ENCODE data around the gene SMAD9. TPM values are rescaled to one million over a fixed set of nuclear protein-coding genes. Genes with fewer than 3 reads are reported as not detected.

The SMAD9 gene
- total and polyA plus RNA-seq, 2 experiments from 2014 or later = 10.6 to 10.8 TPM

DNA sequence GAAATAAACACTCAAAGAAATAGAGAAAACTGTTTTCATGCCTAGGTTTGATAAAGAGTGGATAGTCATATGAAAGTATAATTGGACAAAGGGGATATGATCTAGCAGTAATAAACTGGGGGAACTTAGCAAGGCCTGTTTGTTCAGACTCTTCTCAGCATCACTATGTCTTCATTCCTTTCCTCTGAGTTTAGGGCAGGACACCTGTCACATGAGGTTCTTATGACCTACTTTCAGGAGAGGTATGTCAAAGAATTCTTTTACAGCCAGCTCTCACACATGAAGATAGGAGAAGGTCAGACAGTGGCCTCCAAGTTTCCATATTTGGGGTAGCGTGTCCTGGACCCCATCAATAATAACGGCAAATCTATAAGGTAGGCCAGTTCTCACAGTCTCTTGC, 112.4 kb downstream of the SMAD9 start:
- no peak overlapping the region for H3K9ac ChIP-seq
- H3K4me3 ChIP-seq = no peak overlapping the region
- in situ Hi-C loops (cut with MboI) = no loop called here
- H3F3A ChIP-seq (ENCODE audit: insufficient read depth) = no peaks in the 10 kb centered on the region
- H3K9me2 ChIP-seq (ENCODE audit: insufficient read depth) = no peaks in the 10 kb centered on the region
- H3K36me3 ChIP-seq (ENCODE audit: low read depth) = no peaks in the 10 kb centered on the region
- no peaks in the 10 kb centered on the region for H3K79me2 ChIP-seq (ENCODE audit: insufficient read depth)
- WGBS, 2 experiments (ENCODE audit: low coverage in 1 of 2, low lambda C conversion rate in 2 of 2, missing lambda C conversion rate in 2 of 2) = 73 to 75% methylated on average over 2 of the region's 2 CpGs
- TF ChIP-seq EZH2 (IDR thresholded peaks at IDR 0.05; ENCODE audit: insufficient read depth, poor library complexity, severe bottlenecking) (no peak), EZH2phosphoT487 (IDR thresholded peaks at IDR 0.05; ENCODE audit: insufficient read depth, low read depth) (no peak)
- H3K9me3 ChIP-seq (ENCODE audit: low read depth) = no peaks in the 10 kb centered on the region
- DNase-seq = no peak
- H3K27me3 ChIP-seq (replicated peaks; ENCODE audit: insufficient read depth) = no peaks in the 10 kb centered on the region
- H3K27ac ChIP-seq = no peak overlapping the region
- H3K4me2 ChIP-seq (ENCODE audit: unreplicated experiment) = no peak overlapping the region
- H4K20me1 ChIP-seq (ENCODE audit: insufficient read depth) = no peaks in the 10 kb centered on the region
- no peak overlapping the region for H2AFZ ChIP-seq
- no peaks in the 10 kb centered on the region for H3K4me1 ChIP-seq (ENCODE audit: insufficient read depth)

DNA sequence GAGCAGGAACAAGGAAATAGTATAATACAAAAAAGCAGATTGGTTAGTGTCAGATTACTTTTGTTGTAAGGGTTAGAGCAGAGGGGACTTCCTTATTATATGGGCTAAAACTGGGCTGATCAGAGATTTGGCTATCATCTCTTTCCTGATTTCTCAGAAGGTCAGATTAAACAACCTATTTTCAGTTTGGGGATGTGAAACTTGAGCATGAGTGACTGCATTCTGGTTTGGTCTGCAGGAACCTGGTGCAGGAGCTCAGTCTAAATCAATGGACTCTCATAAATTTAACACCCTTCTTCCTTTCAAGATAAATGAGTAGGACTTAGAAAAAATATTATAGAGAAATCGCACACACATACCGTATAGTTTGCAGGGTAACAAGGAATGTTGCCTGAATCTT, 113.9 kb downstream of the SMAD9 start:
- H4K20me1 ChIP-seq (ENCODE audit: insufficient read depth) = no peaks in the 10 kb centered on the region
- no peaks in the 10 kb centered on the region for H3K27me3 ChIP-seq (replicated peaks; ENCODE audit: insufficient read depth)
- TF ChIP-seq EZH2phosphoT487 (IDR thresholded peaks at IDR 0.05; ENCODE audit: insufficient read depth, low read depth) (no peak), EZH2 (IDR thresholded peaks at IDR 0.05; ENCODE audit: insufficient read depth, poor library complexity, severe bottlenecking) (no peak)
- H3K9me3 ChIP-seq (ENCODE audit: low read depth) = no peaks in the 10 kb centered on the region
- H3K4me2 ChIP-seq (ENCODE audit: unreplicated experiment) = no peak overlapping the region
- in situ Hi-C loops (cut with MboI) = no loop called here
- H3K36me3 ChIP-seq (ENCODE audit: low read depth) = no peaks in the 10 kb centered on the region
- no peak overlapping the region for H3K4me3 ChIP-seq
- H3F3A ChIP-seq (ENCODE audit: insufficient read depth) = no peaks in the 10 kb centered on the region
- DNase-seq = no peak
- no peak overlapping the region for H3K27ac ChIP-seq
- H2AFZ ChIP-seq = no peak overlapping the region
- no peaks in the 10 kb centered on the region for H3K79me2 ChIP-seq (ENCODE audit: insufficient read depth)
- H3K4me1 ChIP-seq (ENCODE audit: insufficient read depth) = no peaks in the 10 kb centered on the region
- WGBS, 2 experiments (ENCODE audit: low coverage in 1 of 2, low lambda C conversion rate in 2 of 2, missing lambda C conversion rate in 2 of 2) = 65 to 74% methylated on average over 2 of the region's 2 CpGs
- H3K9ac ChIP-seq = no peak overlapping the region
- no peaks in the 10 kb centered on the region for H3K9me2 ChIP-seq (ENCODE audit: insufficient read depth)

DNA sequence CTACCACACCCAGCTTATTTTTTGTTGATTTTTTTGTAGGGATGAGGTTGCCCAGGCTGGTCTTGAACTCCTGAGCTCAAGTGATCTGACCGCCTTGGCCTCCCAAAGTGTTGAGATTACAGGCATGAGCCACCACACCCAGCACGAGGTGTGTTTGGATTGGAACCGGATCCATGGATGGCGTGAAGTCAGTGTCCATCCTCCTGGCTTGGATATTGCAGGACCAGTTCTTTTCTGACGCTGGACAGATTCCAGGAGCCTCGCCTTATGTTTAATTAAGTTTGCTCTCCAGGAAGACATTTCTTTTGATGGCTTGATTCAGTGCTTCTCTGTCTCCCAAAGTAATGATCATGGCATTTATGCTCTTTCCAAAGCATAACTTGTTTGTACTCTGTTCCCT, 115.5 kb downstream of the SMAD9 start:
- no peak overlapping the region for H2AFZ ChIP-seq
- no peaks in the 10 kb centered on the region for H3K36me3 ChIP-seq (ENCODE audit: low read depth)
- no peak overlapping the region for H3K9ac ChIP-seq
- DNase-seq = no peak
- no peak overlapping the region for H3K4me3 ChIP-seq
- H4K20me1 ChIP-seq (ENCODE audit: insufficient read depth) = no peaks in the 10 kb centered on the region
- 59 to 63% methylated on average over 6 of the region's 6 CpGs for WGBS, 2 experiments (ENCODE audit: low coverage in 1 of 2, low lambda C conversion rate in 2 of 2, missing lambda C conversion rate in 2 of 2)
- no peaks in the 10 kb centered on the region for H3K27me3 ChIP-seq (replicated peaks; ENCODE audit: insufficient read depth)
- no peaks in the 10 kb centered on the region for H3F3A ChIP-seq (ENCODE audit: insufficient read depth)
- no peaks in the 10 kb centered on the region for H3K4me1 ChIP-seq (ENCODE audit: insufficient read depth)
- H3K79me2 ChIP-seq (ENCODE audit: insufficient read depth) = no peaks in the 10 kb centered on the region
- no peaks in the 10 kb centered on the region for H3K9me2 ChIP-seq (ENCODE audit: insufficient read depth)
- no peak overlapping the region for H3K4me2 ChIP-seq (ENCODE audit: unreplicated experiment)
- no peak for TF ChIP-seq EZH2 (IDR thresholded peaks at IDR 0.05; ENCODE audit: insufficient read depth, poor library complexity, severe bottlenecking)
- in situ Hi-C loops (cut with MboI) = no loop called here
- no peaks in the 10 kb centered on the region for H3K9me3 ChIP-seq (ENCODE audit: low read depth)
- H3K27ac ChIP-seq = no peak overlapping the region

DNA sequence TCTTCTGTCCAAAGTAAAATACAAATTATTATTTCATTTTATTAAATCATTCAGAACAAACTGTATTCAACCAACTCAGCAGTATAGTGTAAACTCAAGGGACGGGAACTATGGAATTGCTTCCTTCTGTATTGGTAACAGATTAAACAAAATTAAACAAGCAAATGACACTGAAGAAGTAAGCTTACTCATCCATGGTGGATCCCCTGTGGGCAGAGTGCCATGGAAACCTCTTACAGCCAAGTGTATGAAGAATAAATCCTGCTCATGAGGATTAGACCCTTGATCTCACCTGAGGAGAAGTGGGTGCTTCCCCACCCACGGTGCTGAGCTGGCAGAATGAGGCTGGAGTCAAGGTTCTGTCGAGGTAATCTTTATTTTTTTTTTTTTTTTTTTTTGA, 119.0 kb downstream of the SMAD9 start:
- Histone ChIP-seq H3K36me3 (ENCODE audit: low read depth) (no peaks in the 10 kb centered on the region), H3K9ac (no peak overlapping the region), H3K9me2 (ENCODE audit: insufficient read depth) (no peaks in the 10 kb centered on the region), H3F3A (ENCODE audit: insufficient read depth) (no peaks in the 10 kb centered on the region), H3K4me2 (ENCODE audit: unreplicated experiment) (no peak overlapping the region), H3K79me2 (ENCODE audit: insufficient read depth) (no peaks in the 10 kb centered on the region), H3K4me1 (ENCODE audit: insufficient read depth) (no peaks in the 10 kb centered on the region), H3K9me3 (ENCODE audit: low read depth) (no peaks in the 10 kb centered on the region), H3K4me3 (no peak overlapping the region), H2AFZ (no peak overlapping the region), H4K20me1 (ENCODE audit: insufficient read depth) (no peaks in the 10 kb centered on the region), H3K27me3 (replicated peaks; ENCODE audit: insufficient read depth) (no peaks in the 10 kb centered on the region), H3K27ac (no peak overlapping the region)
- DNase-seq = no peak
- 41 to 49% methylated on average over 3 of the region's 3 CpGs for WGBS, 2 experiments (ENCODE audit: low coverage in 1 of 2, low lambda C conversion rate in 2 of 2, missing lambda C conversion rate in 2 of 2)
- TF ChIP-seq EZH2 (IDR thresholded peaks at IDR 0.05; ENCODE audit: insufficient read depth, poor library complexity, severe bottlenecking) (no peak), EZH2phosphoT487 (IDR thresholded peaks at IDR 0.05; ENCODE audit: insufficient read depth, low read depth) (no peak)
- in situ Hi-C loops (cut with MboI) = no loop called here

DNA sequence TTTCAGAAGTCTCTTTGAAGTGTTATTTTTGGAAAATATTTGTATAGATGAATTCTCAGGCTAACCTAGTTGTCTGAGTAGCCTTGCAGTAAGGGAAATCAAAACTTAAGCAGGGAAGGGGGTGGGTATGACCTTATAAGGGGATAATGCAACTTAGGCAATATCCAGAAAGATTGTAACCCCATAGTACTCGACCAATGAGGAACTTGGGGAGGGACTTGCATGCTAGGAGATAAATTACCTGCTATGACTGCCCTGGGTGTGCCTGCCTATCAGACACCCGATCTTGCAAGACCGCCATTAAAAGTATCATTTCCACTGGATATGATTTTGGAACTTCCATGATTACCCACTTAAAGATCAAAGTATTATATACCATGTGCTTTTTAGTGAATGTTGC, 124.0 kb downstream of the SMAD9 start:
- Histone ChIP-seq H3K27ac (no peak overlapping the region), H3K4me1 (ENCODE audit: insufficient read depth) (no peaks in the 10 kb centered on the region), H3K27me3 (replicated peaks; ENCODE audit: insufficient read depth) (no peaks in the 10 kb centered on the region), H3K9me3 (ENCODE audit: low read depth) (no peaks in the 10 kb centered on the region), H3K4me3 (no peak overlapping the region), H3K36me3 (ENCODE audit: low read depth) (no peaks in the 10 kb centered on the region), H3K9ac (no peak overlapping the region), H3K4me2 (ENCODE audit: unreplicated experiment) (no peak overlapping the region), H3K79me2 (ENCODE audit: insufficient read depth) (no peaks in the 10 kb centered on the region), H3F3A (ENCODE audit: insufficient read depth) (no peaks in the 10 kb centered on the region), H2AFZ (no peak overlapping the region), H4K20me1 (ENCODE audit: insufficient read depth) (no peaks in the 10 kb centered on the region), H3K9me2 (ENCODE audit: insufficient read depth) (no peaks in the 10 kb centered on the region)
- 64 to 65% methylated on average over 3 of the region's 3 CpGs for WGBS, 2 experiments (ENCODE audit: low coverage in 1 of 2, low lambda C conversion rate in 2 of 2, missing lambda C conversion rate in 2 of 2)
- in situ Hi-C loops (cut with MboI) = no loop called here
- DNase-seq = no peak
- no peak for TF ChIP-seq EZH2 (IDR thresholded peaks at IDR 0.05; ENCODE audit: insufficient read depth, poor library complexity, severe bottlenecking)
- no peak for TF ChIP-seq EZH2phosphoT487 (IDR thresholded peaks at IDR 0.05; ENCODE audit: insufficient read depth, low read depth)

Data from GM23248 (cell line).